T47D (cell line): ENCODE data around the gene PACS1.

Source experiments
- DNase-seq, 2 experiments: peaks; one replicate each; pipeline versions ENCODE4 v3.0.0 to v3.0.0-alpha.2; 2011 to 2012; ENCODE audit warnings: low read depth in 1 of 2, low spot score in 1 of 2
- JUND ChIP-seq: IDR thresholded peaks from 2 replicates; pipeline ENCODE4 v1.6.1; 2012; ENCODE audit warnings: low read depth
- in situ Hi-C: cut with HindIII; loops from 2 replicates; pipeline ENCODE4 v1.10.0; 2016; ENCODE audit warnings: low sequenced_read_pairs, low pct_unique_long_range_greater_than_20kb

PACS1 gene

GRCh38 chr11:66291706-66292542, 221.9 kb downstream of the PACS1 start, which contains the start of gene TMEM151A:
Gene TMEM151A, plus strand, starts transcription at chr11:66291894. Its CDS starts 120 bp downstream, at chr11:66292014.
- in situ Hi-C loops, result no loop called here
- no peak for DNase-seq
- no peak for TF ChIP-seq JUND

- TF ChIP-seq JUND, result no peak
- DNase-seq, result no peak
- in situ Hi-C loops, result no loop called here
Measured at GRCh38 chr11:66292543-66293332, 222.7 kb downstream of the PACS1 start.

DNA sequence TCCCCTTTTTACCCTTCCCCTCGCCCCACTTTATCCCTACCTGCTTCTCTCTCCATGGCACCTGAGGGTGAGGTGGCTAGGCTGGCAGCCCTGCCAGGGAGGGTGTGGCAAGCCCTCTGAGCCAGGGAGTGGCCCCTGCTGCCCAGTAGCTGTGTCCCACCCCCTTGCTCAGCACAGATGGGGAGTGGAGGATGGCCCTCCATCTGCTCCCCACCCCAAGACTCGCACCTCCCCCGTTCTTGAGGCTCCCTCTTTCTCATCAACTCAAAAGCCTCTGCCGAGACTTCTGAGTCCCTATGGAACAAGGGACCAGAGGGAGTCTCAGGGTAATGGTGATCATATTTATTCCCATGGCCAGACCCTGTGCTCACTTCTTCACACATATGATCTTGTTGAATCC, 223.3 kb downstream of the PACS1 start:
- no peak for DNase-seq
- no peak for TF ChIP-seq JUND
- in situ Hi-C loops, result no loop called here

GRCh38 chr11:66293777-66294625, 223.9 kb downstream of the PACS1 start:
- no peak for TF ChIP-seq JUND
- no peak for DNase-seq
- in situ Hi-C loops, result no loop called here
